HFF-Myc (cell line): ENCODE results near the gene TMEM135.

ENCODE experiments used
- DNase-seq: peaks from one replicate; pipeline ENCODE4 v3.0.0-alpha.2; 2011; ENCODE audit warnings: low read depth; ENCODE audit errors: extremely low read depth
- H3K4me3 ChIP-seq: replicated peaks from 2 replicates; pipeline ENCODE4 v1.5.1; 2011; ENCODE audit warnings: low read depth, mild to moderate bottlenecking, control low read depth, low read length
- CTCF ChIP-seq: IDR thresholded peaks from 2 replicates; pipeline ENCODE4 v1.5.1; 2012; ENCODE audit warnings: mild to moderate bottlenecking, low read depth, low read length, control low read depth; ENCODE audit errors: missing control alignments

TMEM135 gene

DNA sequence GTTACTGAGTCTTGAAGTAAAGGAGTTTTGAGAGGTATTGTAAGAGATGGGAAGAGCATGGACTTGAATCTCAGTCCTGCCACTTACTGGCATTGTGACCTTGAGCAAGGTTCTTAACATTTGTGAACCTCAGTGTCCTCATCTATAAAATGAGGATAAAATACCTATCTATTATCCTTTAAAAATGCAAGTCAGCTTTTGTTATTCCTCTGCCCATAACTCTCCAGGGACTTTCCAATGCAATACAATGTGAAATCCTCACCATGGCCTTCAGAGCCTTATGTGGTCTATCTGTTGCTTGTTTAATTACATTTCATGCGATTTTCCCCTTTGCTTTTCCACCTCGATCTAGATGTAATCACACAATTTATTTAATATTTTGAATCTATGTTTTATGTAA is 9.1 kb downstream of the TMEM135 start:
- no peak for DNase-seq
- H3K4me3 ChIP-seq: no peak overlapping the region
- no peak for TF ChIP-seq CTCF

DNA sequence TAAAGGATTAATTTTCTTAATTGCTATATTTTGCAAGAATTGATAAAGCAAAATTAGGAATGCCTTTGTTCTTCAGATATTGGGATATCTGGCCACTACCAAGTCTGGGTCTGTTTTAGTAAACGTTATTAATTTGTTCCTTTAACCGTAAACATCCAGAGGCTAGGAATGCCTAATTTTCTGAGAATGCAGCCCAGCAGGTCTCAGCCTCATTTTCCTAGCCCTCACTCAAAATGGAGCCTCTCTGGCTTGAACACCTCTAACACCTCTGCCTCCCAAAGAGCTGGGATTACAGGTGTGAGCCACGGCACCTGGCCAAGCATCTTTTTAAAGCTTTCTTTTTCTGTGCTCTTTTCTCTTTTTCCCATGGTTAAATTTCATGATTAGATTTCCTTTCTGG is 18.4 kb downstream of the TMEM135 start:
- TF ChIP-seq CTCF: no peak
- no peak overlapping the region for H3K4me3 ChIP-seq
- no peak for DNase-seq

- H3K4me3 ChIP-seq: no peak overlapping the region
- TF ChIP-seq CTCF: no peak
- DNase-seq: no peak
Measured at GRCh38 chr11:87057749-87058148, 20.0 kb downstream of the TMEM135 start.

- no peak for TF ChIP-seq CTCF
- DNase-seq: no peak
- no peak overlapping the region for H3K4me3 ChIP-seq
Measured at GRCh38 chr11:87059596-87060390, 22.1 kb downstream of the TMEM135 start.

DNA sequence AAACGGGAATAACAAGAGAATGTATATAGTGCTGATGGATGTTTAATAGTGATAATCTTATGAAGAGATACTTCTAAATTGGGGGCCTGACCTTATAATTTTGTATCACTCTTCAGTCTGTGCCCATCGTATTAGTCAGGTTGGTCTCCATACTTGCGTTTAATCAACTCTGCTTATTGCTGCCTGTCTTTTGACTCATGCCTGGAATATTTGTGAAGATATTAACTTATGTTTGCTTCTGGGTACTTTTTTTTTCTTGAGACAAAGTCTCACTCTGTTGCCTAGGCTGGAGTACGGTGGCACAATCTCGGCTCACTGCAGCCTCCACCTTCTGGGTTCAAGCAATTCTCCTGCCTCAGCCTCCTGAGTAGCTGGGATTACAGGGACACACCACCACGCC is 24.0 kb downstream of the TMEM135 start:
- DNase-seq: no peak
- no peak for TF ChIP-seq CTCF
- H3K4me3 ChIP-seq: no peak overlapping the region

- no peak for TF ChIP-seq CTCF
- no peak for DNase-seq
- H3K4me3 ChIP-seq: no peak overlapping the region
Measured at GRCh38 chr11:87063982-87064381, 26.2 kb downstream of the TMEM135 start.

- no peak for TF ChIP-seq CTCF
- DNase-seq: no peak
- H3K4me3 ChIP-seq: no peak overlapping the region
Measured at GRCh38 chr11:87072787-87073186, 35.1 kb downstream of the TMEM135 start.
